ENCODE measurements around the gene ATG4D.
"Not testable (repeated sequence)": the region's sequence is repeated elsewhere in the genome, so short reads cannot be mapped to it uniquely, and the experiment has no call there.

Gene ATG4D

GRCh38 chr19:10551006-10551405, 7.3 kb downstream of the ATG4D start:
- not testable (repeated sequence) for DNase-seq (ENCODE audit: low read depth in 2 of 2, low spot score in 1 of 2)

GRCh38 chr19:10551698-10552301, 8.1 kb downstream of the ATG4D start:
- DNase-seq (ENCODE audit: low read depth in 2 of 2, low spot score in 1 of 2): no peak

- no peak for DNase-seq (ENCODE audit: low read depth in 2 of 2, low spot score in 1 of 2)
Observed at GRCh38 chr19:10552510-10553053, 8.9 kb downstream of the ATG4D start.

GRCh38 chr19:10553087-10553667, 9.5 kb downstream of the ATG4D start:
- no peak for DNase-seq (ENCODE audit: low read depth in 2 of 2, low spot score in 1 of 2)

GRCh38 chr19:10553943-10554381, 10.3 kb downstream of the ATG4D start:
- DNase-seq (ENCODE audit: low read depth in 2 of 2, low spot score in 1 of 2): peak in 1 of 2 donors; percentile 34

GRCh38 chr19:10554760-10555609, 11.3 kb downstream of the ATG4D start:
- no peak for DNase-seq (ENCODE audit: low read depth in 2 of 2, low spot score in 1 of 2)

- DNase-seq (ENCODE audit: low read depth in 2 of 2, low spot score in 1 of 2): no peak
Observed at GRCh38 chr19:10555610-10555973, 11.9 kb downstream of the ATG4D start.

GRCh38 chr19:10557603-10558197, 14.0 kb downstream of the ATG4D start:
- DNase-seq (ENCODE audit: low read depth in 2 of 2, low spot score in 1 of 2): no peak

- no peak for DNase-seq (ENCODE audit: low read depth in 2 of 2, low spot score in 1 of 2)
Observed at GRCh38 chr19:10560154-10560553, 16.4 kb downstream of the ATG4D start.

GRCh38 chr19:10562609-10563008, 18.9 kb downstream of the ATG4D start:
- DNase-seq (ENCODE audit: low read depth in 2 of 2, low spot score in 1 of 2): no peak

- peak in 1 of 2 donors; percentile 28 for DNase-seq (ENCODE audit: low read depth in 2 of 2, low spot score in 1 of 2)
Observed at GRCh38 chr19:10565028-10565566, 21.4 kb downstream of the ATG4D start.

- peak; percentile 91 to 97 for DNase-seq (ENCODE audit: low read depth in 2 of 2, low spot score in 1 of 2)
Observed at GRCh38 chr19:10565567-10566407, 22.1 kb downstream of the ATG4D start, which contains the start of gene KRI1. Gene KRI1, minus strand, starts transcription at chr19:10566010. Its CDS starts 11 bp downstream, at chr19:10565999.

GRCh38 chr19:10566408-10566657, 22.6 kb downstream of the ATG4D start:
- no peak for DNase-seq (ENCODE audit: low read depth in 2 of 2, low spot score in 1 of 2)

- DNase-seq (ENCODE audit: low read depth in 2 of 2, low spot score in 1 of 2): peak; percentile 22 to 43
Observed at GRCh38 chr19:10566658-10567410, 23.1 kb downstream of the ATG4D start.

- no peak for DNase-seq (ENCODE audit: low read depth in 2 of 2, low spot score in 1 of 2)
Observed at GRCh38 chr19:10567656-10568055, 24.0 kb downstream of the ATG4D start.

- DNase-seq (ENCODE audit: low read depth in 2 of 2, low spot score in 1 of 2): peak in 1 of 2 donors; percentile 20
Observed at GRCh38 chr19:10568062-10568825, 24.5 kb downstream of the ATG4D start.

- DNase-seq (ENCODE audit: low read depth in 2 of 2, low spot score in 1 of 2): peak; percentile 98 to 99
Observed at GRCh38 chr19:10568826-10569651, 25.3 kb downstream of the ATG4D start, which contains the start of gene CDKN2D. Gene CDKN2D, minus strand, starts transcription at chr19:10568979. Its CDS starts 326 bp downstream, at chr19:10568653.

- not testable (repeated sequence) for DNase-seq (ENCODE audit: low read depth in 2 of 2, low spot score in 1 of 2)
Observed at GRCh38 chr19:10573793-10574192, 30.1 kb downstream of the ATG4D start.
